H1 (cell line): ENCODE measurements around the gene AVPI1. TPM values are rescaled to one million over a fixed set of nuclear protein-coding genes. Genes with fewer than 3 reads are reported as not detected.

Source experiments
- CTCF ChIA-PET: fragments of 300-600 bp; sonication (Branson Sonifier 250); formaldehyde crosslinking; loops from one replicate; lab custom pipeline; 2021; ENCODE audit not compliant: partially characterized antibody; lab: Charles Lee
- POLR2A ChIA-PET: fragments of 300-600 bp; sonication (Branson Sonifier 250); formaldehyde crosslinking; loops from one replicate; lab custom pipeline; 2021; ENCODE audit warnings: inconsistent platforms; ENCODE audit not compliant: partially characterized antibody; lab: Charles Lee
- DNase-seq, 2 experiments: peaks; one replicate each; pipeline versions ENCODE4 v3.0.0 to v3.0.0-alpha.2; 2010 to 2022; ENCODE audit warnings: low spot score in 2 of 2, low read depth in 1 of 2, mixed read lengths in 1 of 2
- FAIRE-seq: peaks from 2 replicates; lab custom pipeline; 2011; peaks lifted over from hg19 to GRCh38; lab: Jason Lieb, UNC
- H2AFZ ChIP-seq: 2 replicates; pipeline ENCODE4 v1.8.1; 2012; ENCODE audit warnings: low read length, inconsistent platforms
- H2AK5ac ChIP-seq: 2 replicates; pipeline ENCODE4 v1.6.1; 2013; ENCODE audit warnings: low read depth, low read length
- H2BK120ac ChIP-seq: replicated peaks from 2 replicates; pipeline ENCODE3; 2013; ENCODE audit warnings: low read depth, low read length, inconsistent platforms
- H2BK12ac ChIP-seq: 2 replicates; pipeline ENCODE4 v1.6.1; 2013; ENCODE audit warnings: low read depth, low read length
- H2BK15ac ChIP-seq: 2 replicates; pipeline ENCODE4 v1.6.1; 2013; ENCODE audit warnings: low read length
- H2BK20ac ChIP-seq: 2 replicates; pipeline ENCODE4 v1.6.1; 2013; ENCODE audit warnings: low read length
- H2BK5ac ChIP-seq: 2 replicates; pipeline ENCODE4 v1.6.1; 2013; ENCODE audit warnings: low read depth, low read length
- H3K14ac ChIP-seq: 2 replicates; pipeline ENCODE4 v1.6.1; 2013; ENCODE audit warnings: inconsistent platforms; ENCODE audit not compliant: insufficient read length
- H3K18ac ChIP-seq: 2 replicates; pipeline ENCODE4 v1.6.1; 2013; ENCODE audit warnings: low read length; ENCODE audit errors: extremely low read depth
- H3K23ac ChIP-seq: 2 replicates; pipeline ENCODE4 v1.6.1; 2013; ENCODE audit warnings: inconsistent platforms; ENCODE audit not compliant: insufficient read length
- H3K23me2 ChIP-seq: 2 replicates; pipeline ENCODE4 v1.6.1; 2013; ENCODE audit warnings: low read depth, low read length
- H3K27ac ChIP-seq: 2 replicates; pipeline ENCODE4 v1.6.1; 2011; ENCODE audit warnings: low read depth, low read length, inconsistent platforms
- H3K27me3 ChIP-seq, 4 experiments: replicated peaks in 1 of 4; 1 replicate in 1 of 4; 2 replicates in 3 of 4; pipeline versions ENCODE4 v1.6.1 to v1.8.1; 2011 to 2013; ENCODE audit warnings: low read length in 3 of 4, mild to moderate bottlenecking in 3 of 4, inconsistent platforms in 2 of 4, mixed read lengths in 2 of 4, moderate library complexity in 1 of 4; ENCODE audit not compliant: control insufficient read depth in 3 of 4, insufficient read depth in 3 of 4; ENCODE audit errors: extremely low read depth in 1 of 4
- H3K36me3 ChIP-seq, 4 experiments: 2 replicates each; pipeline versions ENCODE4 v1.6.1 to v1.8.1; 2011 to 2013; ENCODE audit warnings: mild to moderate bottlenecking in 4 of 4, low read length in 3 of 4, moderate library complexity in 2 of 4, control low read depth in 1 of 4, inconsistent platforms in 1 of 4; ENCODE audit not compliant: insufficient read depth in 4 of 4, control insufficient read depth in 2 of 4
- H3K4ac ChIP-seq: replicated peaks from 2 replicates; pipeline ENCODE3; 2013; ENCODE audit warnings: low read length, low read depth, mixed read lengths, inconsistent platforms; ENCODE audit not compliant: insufficient read length
- H3K4me1 ChIP-seq, 4 experiments: replicated peaks in 1 of 4; 1 replicate in 1 of 4; 2 replicates in 3 of 4; pipeline versions ENCODE4 v1.6.1 to v1.8.1; 2011 to 2013; ENCODE audit warnings: low read length in 3 of 4, inconsistent platforms in 2 of 4, mixed read lengths in 1 of 4; ENCODE audit not compliant: insufficient read depth in 4 of 4, control insufficient read depth in 3 of 4
- H3K4me2 ChIP-seq, 2 experiments: 2 replicates each; pipeline versions ENCODE4 v1.6.1 to v1.8.1; 2011 to 2013; ENCODE audit warnings: low read depth in 2 of 2, low read length in 2 of 2, control low read depth in 1 of 2, inconsistent platforms in 1 of 2, mild to moderate bottlenecking in 1 of 2; ENCODE audit not compliant: insufficient read depth in 1 of 2
- H3K4me3 ChIP-seq, 4 experiments: fragments of 200-600, 300-600 bp in 1 of 4; sonication (generic), shearing (Covaris generic), sonication (Bioruptor Twin) in 1 of 4; 2 replicates each; pipeline versions ENCODE4 v1.5.1 to v1.8.1; 2011 to 2016; ENCODE audit warnings: low read length in 4 of 4, low read depth in 3 of 4, control low read depth in 2 of 4, inconsistent platforms in 2 of 4, mild to moderate bottlenecking in 2 of 4, mixed read lengths in 1 of 4, moderate library complexity in 1 of 4; ENCODE audit not compliant: insufficient read depth in 2 of 4; ENCODE audit errors: extremely low read depth in 1 of 4
- H3K56ac ChIP-seq: replicated peaks from 2 replicates; pipeline ENCODE3; 2013; ENCODE audit warnings: low read depth, mild to moderate bottlenecking, mixed read lengths, low read length, inconsistent platforms; ENCODE audit not compliant: insufficient read length
- H3K79me1 ChIP-seq: 2 replicates; pipeline ENCODE4 v1.6.1; 2013; ENCODE audit warnings: low read depth, low read length, control low read depth
- H3K79me2 ChIP-seq, 2 experiments: 2 replicates each; pipeline versions ENCODE4 v1.6.1 to v1.8.1; 2012 to 2013; ENCODE audit warnings: low read length in 2 of 2, mild to moderate bottlenecking in 2 of 2, inconsistent platforms in 1 of 2; ENCODE audit not compliant: insufficient read depth in 2 of 2, control insufficient read depth in 1 of 2
- H3K9ac ChIP-seq, 4 experiments: replicated peaks in 1 of 4; 1 replicate in 1 of 4; 2 replicates in 3 of 4; pipeline versions ENCODE4 v1.6.1 to v1.8.1; 2011 to 2013; ENCODE audit warnings: low read depth in 3 of 4, low read length in 3 of 4, control low read depth in 2 of 4, mild to moderate bottlenecking in 2 of 4, moderate library complexity in 2 of 4, inconsistent platforms in 1 of 4; ENCODE audit errors: extremely low read depth in 1 of 4
- H3K9me3 ChIP-seq, 2 experiments: 2 replicates each; pipeline versions ENCODE4 v1.6.1 to v1.8.1; 2012 to 2013; ENCODE audit warnings: mild to moderate bottlenecking in 2 of 2, moderate library complexity in 2 of 2, control low read depth in 1 of 2, inconsistent platforms in 1 of 2, low read depth in 1 of 2, low read length in 1 of 2, mixed read lengths in 1 of 2; ENCODE audit not compliant: insufficient read depth in 2 of 2
- H4K20me1 ChIP-seq, 2 experiments: replicated peaks in 1 of 2; 2 replicates each; pipeline versions ENCODE3 to v1.8.1; 2011 to 2013; ENCODE audit warnings: inconsistent platforms in 2 of 2, low read length in 2 of 2, mild to moderate bottlenecking in 1 of 2; ENCODE audit not compliant: insufficient read depth in 2 of 2, control insufficient read depth in 1 of 2
- H4K5ac ChIP-seq: 2 replicates; pipeline ENCODE4 v1.6.1; 2013; ENCODE audit warnings: low read length, low read depth, mixed read lengths, inconsistent platforms; ENCODE audit not compliant: insufficient read length
- H4K8ac ChIP-seq: 2 replicates; pipeline ENCODE4 v1.8.0; 2013; ENCODE audit warnings: mild to moderate bottlenecking, moderate library complexity, low read length, inconsistent platforms; ENCODE audit not compliant: insufficient read depth; ENCODE audit errors: extremely low read depth
- H4K91ac ChIP-seq: replicated peaks from 2 replicates; pipeline ENCODE3; 2013; ENCODE audit warnings: low read length, mixed read lengths, inconsistent platforms; ENCODE audit not compliant: insufficient read length
- YY1 ChIP-seq: IDR thresholded peaks from 2 replicates; pipeline ENCODE4 v1.6.1; 2011; ENCODE audit warnings: low read depth, mild to moderate bottlenecking, low read length
- WGBS, 2 experiments: shearing (Covaris generic) in 1 of 2; methylation state at CpG; one replicate each; pipeline versions ENCODE4 v1.1.6 to v1.1.7; 2013 to 2015; ENCODE audit warnings: low lambda C conversion rate in 2 of 2, mixed read lengths in 2 of 2, inconsistent platforms in 1 of 2, low coverage in 1 of 2, missing lambda C conversion rate in 1 of 2; ENCODE audit not compliant: insufficient replicate concordance in 2 of 2, insufficient coverage in 1 of 2, insufficient read length in 1 of 2; ENCODE audit errors: extremely low coverage in 1 of 2, missing lambda C conversion rate in 1 of 2; 5-methylcytosine and 5-hydroxymethylcytosine counted together
- polyA plus RNA-seq, 7 experiments: library from polyadenylated mRNA; depleted of rRNA in 3 of 7; stranded (reverse) in 5 of 7; unstranded in 2 of 7; fragments of >200 nt in 5 of 7; fragments of 200-250 nt in 2 of 7; gene quantifications; 1 replicate in 5 of 7; 2 replicates in 1 of 7; 4 replicates in 1 of 7; pipeline versions ENCODE4 v1.2.1 to v1.2.3, GENCODE V29; 2011 to 2013; ENCODE audit warnings: missing spikeins in 2 of 7, mixed read lengths in 2 of 7
- total RNA-seq: library from RNA; stranded (reverse); fragmentation: NEBNext Ultra II Directional; extraction: Animal tissue kit (Norgen Biotek cat#: 25700); gene quantifications from 2 replicates; pipeline ENCODE4 v1.2.1, GENCODE V29; 2021

The AVPI1 gene
- total and polyA plus RNA-seq, 2 of the 8 experiments (the other 6 are each of a cell fraction or from before 2014, with no cell fraction given): 9.0 to 13.5 TPM

GRCh38 chr10:97656777-97657176 is 30.3 kb downstream of the AVPI1 start:
- FAIRE-seq (no peak), DNase-seq (no peak)
- H3K4me2 ChIP-seq: no peak overlapping the region
- H3K27me3 ChIP-seq: no peaks in the 10 kb centered on the region
- no peak overlapping the region for H2BK5ac ChIP-seq
- no peak overlapping the region for H2BK120ac ChIP-seq
- TF ChIP-seq YY1: no peak
- no peak overlapping the region for H2AK5ac ChIP-seq
- H4K8ac ChIP-seq: no peak overlapping the region
- POLR2A ChIA-PET: interaction anchor here (1.7 kb wide), 1 partner anchor 11 kb away, joined by 4 read pairs; no protein-coding TSS in a partner anchor
- H3K27ac ChIP-seq: no peak overlapping the region
- no peaks in the 10 kb centered on the region for H3K9me3 ChIP-seq
- no peak overlapping the region for H2BK20ac ChIP-seq
- no peak overlapping the region for H2BK15ac ChIP-seq
- H3K14ac ChIP-seq: no peak overlapping the region
- CTCF ChIA-PET: no interaction called here
- H3K36me3 ChIP-seq: peaks cover 10 to 54% (median 37%) of the 10 kb centered on the region in 4 experiments
- no peak overlapping the region for H2BK12ac ChIP-seq
- H3K4ac ChIP-seq: no peak overlapping the region
- no peak overlapping the region for H3K23ac ChIP-seq
- H3K79me1 ChIP-seq: no peaks in the 10 kb centered on the region
- WGBS, 2 experiments: 94% methylated on average over 5 of the region's 5 CpGs; no CpG with 5 or more reads in 1 of the 2 experiments
- no peak overlapping the region for H2AFZ ChIP-seq
- no peaks in the 10 kb centered on the region for H3K79me2 ChIP-seq
- no peak overlapping the region for H3K4me3 ChIP-seq
- H3K23me2 ChIP-seq: no peaks in the 10 kb centered on the region
- H4K91ac ChIP-seq: no peak overlapping the region
- peaks cover 2% of the 10 kb centered on the region in 2 experiments for H4K20me1 ChIP-seq
- no peak overlapping the region for H3K56ac ChIP-seq
- H4K5ac ChIP-seq: no peak overlapping the region
- H3K18ac ChIP-seq: no peak overlapping the region
- no peaks in the 10 kb centered on the region for H3K4me1 ChIP-seq
- no peak overlapping the region for H3K9ac ChIP-seq
